WI38 (cell line): ENCODE results near the gene BTBD9.

ENCODE experiments used
- H3K4me3 ChIP-seq: 2 replicates; pipeline ENCODE4 v1.5.1; 2011; ENCODE audit warnings: low read depth, mild to moderate bottlenecking, control low read depth, low read length
- TF ChIP-seq, protein P1 (sequence below): IDR thresholded peaks from 2 replicates; pipeline ENCODE4 v1.5.1; 2012; ENCODE audit warnings: low read depth, mild to moderate bottlenecking, control low read depth, low read length

BTBD9 gene

GRCh38 chr6:38316099-38316868 lies 323.4 kb downstream of the BTBD9 start:
- no peak overlapping the region for H3K4me3 ChIP-seq
- TF ChIP-seq, protein P1, sequence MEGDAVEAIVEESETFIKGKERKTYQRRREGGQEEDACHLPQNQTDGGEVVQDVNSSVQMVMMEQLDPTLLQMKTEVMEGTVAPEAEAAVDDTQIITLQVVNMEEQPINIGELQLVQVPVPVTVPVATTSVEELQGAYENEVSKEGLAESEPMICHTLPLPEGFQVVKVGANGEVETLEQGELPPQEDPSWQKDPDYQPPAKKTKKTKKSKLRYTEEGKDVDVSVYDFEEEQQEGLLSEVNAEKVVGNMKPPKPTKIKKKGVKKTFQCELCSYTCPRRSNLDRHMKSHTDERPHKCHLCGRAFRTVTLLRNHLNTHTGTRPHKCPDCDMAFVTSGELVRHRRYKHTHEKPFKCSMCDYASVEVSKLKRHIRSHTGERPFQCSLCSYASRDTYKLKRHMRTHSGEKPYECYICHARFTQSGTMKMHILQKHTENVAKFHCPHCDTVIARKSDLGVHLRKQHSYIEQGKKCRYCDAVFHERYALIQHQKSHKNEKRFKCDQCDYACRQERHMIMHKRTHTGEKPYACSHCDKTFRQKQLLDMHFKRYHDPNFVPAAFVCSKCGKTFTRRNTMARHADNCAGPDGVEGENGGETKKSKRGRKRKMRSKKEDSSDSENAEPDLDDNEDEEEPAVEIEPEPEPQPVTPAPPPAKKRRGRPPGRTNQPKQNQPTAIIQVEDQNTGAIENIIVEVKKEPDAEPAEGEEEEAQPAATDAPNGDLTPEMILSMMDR: no peak

GRCh38 chr6:38311201-38311600 lies 328.5 kb downstream of the BTBD9 start:
- TF ChIP-seq, protein P1: no peak
- H3K4me3 ChIP-seq: no peak overlapping the region

DNA sequence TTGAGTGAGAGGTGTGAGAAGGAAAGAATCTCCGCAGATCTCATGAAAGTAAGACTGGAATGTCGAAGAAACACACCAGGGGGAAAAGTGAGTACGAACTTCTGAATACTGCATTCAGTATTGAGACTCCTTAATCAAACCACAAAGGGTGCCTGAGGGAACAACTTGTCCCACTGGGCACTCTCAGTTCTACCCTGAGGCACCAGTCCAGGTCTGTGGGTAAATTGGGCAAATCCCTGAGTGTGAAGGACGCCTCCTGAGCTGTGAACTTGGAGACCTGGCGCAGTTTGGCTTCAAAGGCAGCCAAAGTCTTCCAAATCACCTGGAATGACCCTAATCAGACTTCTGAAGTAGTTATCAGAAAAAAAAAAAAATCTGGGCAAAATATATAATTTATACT lies 329.7 kb downstream of the BTBD9 start:
- H3K4me3 ChIP-seq: no peak overlapping the region
- TF ChIP-seq, protein P1: no peak

GRCh38 chr6:38307740-38308139 lies 332.0 kb downstream of the BTBD9 start:
- TF ChIP-seq, protein P1: no peak
- no peak overlapping the region for H3K4me3 ChIP-seq

- TF ChIP-seq, protein P1: no peak
- no peak overlapping the region for H3K4me3 ChIP-seq
Observed at GRCh38 chr6:38306931-38307330, 332.8 kb downstream of the BTBD9 start.

- TF ChIP-seq, protein P1: no peak
- no peak overlapping the region for H3K4me3 ChIP-seq
Observed at GRCh38 chr6:38305995-38306681, 333.6 kb downstream of the BTBD9 start.

GRCh38 chr6:38302838-38303237 lies 336.9 kb downstream of the BTBD9 start:
- H3K4me3 ChIP-seq: no peak overlapping the region
- TF ChIP-seq, protein P1: no peak
